T-helper 9 cell (primary cell): ENCODE measurements around the gene CCDC68.

ENCODE experiments used
- DNase-seq: peaks from one replicate; pipeline ENCODE4 v3.0.0-alpha.2; 2020

CCDC68 gene

GRCh38 chr18:54916507-54916906 is 42.8 kb downstream of the CCDC68 start:
- no peak for DNase-seq

GRCh38 chr18:54914816-54915215 is 44.4 kb downstream of the CCDC68 start:
- no peak for DNase-seq

GRCh38 chr18:54911551-54911950 is 47.7 kb downstream of the CCDC68 start:
- no peak for DNase-seq

- no peak for DNase-seq
Measured at GRCh38 chr18:54910161-54910919, 48.9 kb downstream of the CCDC68 start.

DNA sequence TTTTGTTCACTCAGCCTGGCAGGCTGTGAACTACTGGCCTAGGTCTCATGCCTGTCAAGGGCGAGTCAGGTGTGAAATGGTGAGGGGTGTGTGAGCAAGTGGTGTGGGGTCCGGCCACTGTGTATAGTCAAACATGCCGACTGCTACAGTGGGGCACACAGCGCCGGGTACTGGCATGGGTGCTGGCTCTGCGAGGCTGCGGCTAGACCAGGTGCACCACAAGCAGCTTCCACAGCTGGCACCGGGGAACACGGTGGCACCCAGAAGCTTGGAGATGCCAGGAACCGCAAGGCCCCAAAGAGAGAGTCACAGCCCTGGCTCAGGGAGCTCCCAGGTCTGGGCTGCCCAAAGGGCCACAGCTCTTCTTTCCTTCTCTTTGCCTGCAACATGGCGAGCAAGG is 49.7 kb downstream of the CCDC68 start:
- DNase-seq = no peak

- no peak for DNase-seq
Measured at GRCh38 chr18:54906331-54907185, 52.7 kb downstream of the CCDC68 start.

GRCh38 chr18:54905629-54906028 is 53.6 kb downstream of the CCDC68 start:
- no peak for DNase-seq

DNA sequence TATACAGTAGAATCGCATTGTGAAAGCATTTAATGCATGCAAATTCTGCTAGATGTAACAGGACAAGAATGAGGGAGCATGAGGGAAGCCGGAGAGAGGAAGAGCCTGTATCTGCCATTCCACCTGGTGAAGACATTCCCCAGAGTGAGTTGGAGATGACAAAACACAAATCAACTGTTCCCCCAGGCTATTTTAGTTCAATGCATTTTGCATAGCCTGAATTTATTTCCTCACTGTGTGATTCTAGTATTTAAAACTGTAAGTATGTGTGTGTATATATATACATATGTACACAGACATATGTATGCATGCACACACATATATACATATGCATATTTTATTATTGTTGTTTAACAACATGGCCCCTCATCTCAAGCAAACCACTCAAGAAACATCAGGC is 54.7 kb downstream of the CCDC68 start:
- DNase-seq = no peak

DNA sequence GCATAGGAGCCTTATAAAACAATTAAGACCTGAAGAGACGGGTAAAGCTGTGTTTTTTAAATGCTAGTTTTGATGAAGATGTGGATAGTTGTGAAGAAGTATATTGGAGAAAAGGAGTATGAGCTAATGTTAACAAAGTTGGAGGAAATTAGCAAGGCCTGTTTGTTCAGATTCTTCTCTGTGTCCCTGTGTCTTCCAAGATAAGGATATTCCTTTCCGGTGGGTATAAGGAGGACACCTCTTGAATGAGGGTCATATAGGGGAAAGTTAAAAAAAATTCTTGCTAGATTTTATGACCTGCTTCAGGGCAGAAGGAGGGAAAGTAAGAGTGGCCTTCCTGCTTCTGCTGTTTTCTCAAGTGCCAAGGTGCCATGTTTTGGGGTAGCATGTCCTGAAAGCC is 59.0 kb downstream of the CCDC68 start:
- DNase-seq = no peak

DNA sequence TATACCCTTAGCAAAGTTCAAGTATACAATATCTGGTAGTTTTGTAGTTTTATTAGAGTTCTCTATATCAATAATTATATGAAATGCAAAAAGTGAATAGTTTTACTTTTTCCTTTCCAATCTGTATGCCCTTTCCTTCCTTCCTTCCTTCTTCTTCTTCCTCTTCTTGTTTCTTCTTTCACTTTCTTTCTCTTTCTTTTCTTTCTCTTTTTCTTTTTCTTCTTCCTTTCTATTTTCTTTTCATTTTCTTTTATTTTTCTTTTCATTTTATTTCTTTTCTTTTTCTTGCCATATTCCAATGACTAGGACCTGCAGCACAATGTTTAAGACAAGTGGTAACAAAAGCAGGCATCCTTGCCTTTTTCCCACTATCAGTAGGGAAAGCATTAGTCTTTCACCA is 59.8 kb downstream of the CCDC68 start:
- no peak for DNase-seq

DNA sequence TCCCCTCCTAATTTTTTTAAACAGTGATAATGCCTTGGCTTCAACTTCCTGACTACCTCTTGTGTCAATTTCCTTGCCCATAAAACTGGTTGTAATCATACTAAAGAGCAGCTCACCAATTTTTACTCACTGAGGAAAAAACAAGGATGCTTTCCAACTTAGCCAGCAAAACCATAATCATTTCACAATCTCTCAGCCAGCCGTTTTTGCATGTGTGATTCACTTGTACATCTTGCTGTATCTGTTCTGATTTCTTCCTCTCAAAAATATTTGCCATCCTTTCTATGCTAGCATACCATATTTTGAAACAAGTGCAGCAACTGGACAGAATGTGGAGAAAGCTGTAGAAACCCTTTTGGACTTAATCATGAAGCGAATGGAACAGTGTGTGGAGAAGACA is 70.3 kb downstream of the CCDC68 start:
- no peak for DNase-seq

DNA sequence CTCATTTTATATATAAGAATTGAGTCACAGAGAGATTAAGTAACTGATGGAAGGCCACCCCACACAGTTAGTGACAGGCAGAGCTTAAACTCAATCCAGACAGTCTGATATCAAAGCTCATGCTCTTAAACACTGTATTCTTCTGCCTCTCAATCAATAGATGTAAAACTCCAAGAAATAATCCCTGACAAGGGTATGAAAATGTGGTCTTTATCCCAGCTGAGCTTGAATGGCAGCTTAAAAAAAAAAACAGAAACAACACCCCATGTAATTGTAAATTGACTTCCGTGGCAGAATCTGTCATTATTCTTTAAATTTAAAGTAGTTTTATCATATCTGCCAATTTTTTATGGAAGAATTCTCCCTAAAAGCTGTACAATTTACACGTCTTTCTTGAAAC is 70.9 kb downstream of the CCDC68 start:
- DNase-seq = no peak

DNA sequence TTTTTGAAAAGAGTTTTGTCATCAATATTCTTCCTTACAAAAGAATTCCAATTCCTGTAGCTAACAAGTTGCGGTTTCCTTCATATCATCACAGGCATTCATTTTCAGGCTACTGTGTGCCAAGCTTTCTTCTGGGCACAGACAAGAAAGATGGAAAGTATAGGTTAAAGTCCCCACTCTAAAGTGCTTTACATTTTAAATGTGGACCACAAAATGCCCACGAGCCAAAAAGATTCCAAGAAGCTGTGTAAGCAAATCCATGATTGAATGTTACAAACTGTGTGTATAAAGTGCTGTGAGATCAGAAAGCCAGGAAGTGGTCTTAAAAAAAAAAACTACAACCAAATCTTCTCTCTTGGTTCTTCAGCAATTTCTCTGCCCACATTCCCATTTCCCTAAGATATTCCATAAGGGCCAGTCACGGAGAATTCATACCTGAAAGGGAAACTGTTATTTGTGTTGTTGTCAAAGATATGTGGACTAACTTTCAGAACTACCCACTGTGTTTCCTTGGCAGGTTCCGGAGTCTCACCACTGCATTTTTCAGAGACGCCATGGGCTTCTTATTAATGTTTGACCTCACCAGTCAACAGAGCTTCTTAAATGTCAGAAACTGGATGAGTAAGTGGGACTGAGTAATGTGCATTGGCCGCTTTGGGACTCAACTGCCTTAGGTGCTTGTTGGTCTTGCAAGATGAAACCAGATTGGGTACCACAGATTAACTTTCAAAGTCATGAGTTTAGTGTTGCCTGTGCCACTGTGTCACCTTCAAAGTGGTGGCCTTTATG is 75.3 kb downstream of the CCDC68 start:
- DNase-seq = no peak

- no peak for DNase-seq
Measured at GRCh38 chr18:54882318-54882717, 76.9 kb downstream of the CCDC68 start.

- no peak for DNase-seq
Measured at GRCh38 chr18:54881229-54881768, 78.0 kb downstream of the CCDC68 start.

DNA sequence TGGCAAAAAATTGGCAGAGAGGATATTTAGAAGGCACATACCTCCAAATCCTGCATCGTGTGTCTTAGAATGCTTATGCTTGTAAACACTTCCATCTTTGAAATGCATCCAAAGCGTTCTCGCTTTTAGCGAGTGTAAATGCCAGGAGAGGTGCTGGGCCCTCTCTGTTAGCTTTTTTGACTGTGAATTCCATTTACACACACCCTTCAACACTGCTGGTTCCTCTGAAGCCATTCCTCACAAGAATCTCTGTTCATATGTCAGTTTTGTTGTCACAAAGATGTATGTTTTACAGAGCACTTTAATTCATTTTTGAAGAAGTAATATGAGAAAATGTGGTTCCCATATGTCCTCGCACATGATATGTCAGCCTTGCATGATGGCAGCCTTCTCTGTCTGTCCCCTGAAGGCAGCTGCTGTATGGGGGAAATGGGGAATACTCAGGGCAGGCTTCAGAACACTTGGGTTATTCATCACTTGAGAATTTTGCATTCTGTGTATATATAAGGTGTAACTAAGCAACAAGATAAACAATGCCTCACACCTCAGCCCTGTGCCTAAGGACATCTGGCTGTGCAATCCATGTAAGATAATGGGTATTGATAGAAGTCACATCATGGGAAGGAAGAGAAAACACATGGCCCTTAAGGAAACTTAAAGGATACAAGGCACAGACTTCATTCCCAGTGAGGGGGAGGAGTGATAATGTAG is 78.7 kb downstream of the CCDC68 start:
- no peak for DNase-seq

GRCh38 chr18:54879691-54880090 is 79.6 kb downstream of the CCDC68 start:
- no peak for DNase-seq

GRCh38 chr18:54878659-54879358 is 80.5 kb downstream of the CCDC68 start:
- DNase-seq = no peak

- DNase-seq = no peak
Measured at GRCh38 chr18:54878159-54878622, 81.1 kb downstream of the CCDC68 start.

DNA sequence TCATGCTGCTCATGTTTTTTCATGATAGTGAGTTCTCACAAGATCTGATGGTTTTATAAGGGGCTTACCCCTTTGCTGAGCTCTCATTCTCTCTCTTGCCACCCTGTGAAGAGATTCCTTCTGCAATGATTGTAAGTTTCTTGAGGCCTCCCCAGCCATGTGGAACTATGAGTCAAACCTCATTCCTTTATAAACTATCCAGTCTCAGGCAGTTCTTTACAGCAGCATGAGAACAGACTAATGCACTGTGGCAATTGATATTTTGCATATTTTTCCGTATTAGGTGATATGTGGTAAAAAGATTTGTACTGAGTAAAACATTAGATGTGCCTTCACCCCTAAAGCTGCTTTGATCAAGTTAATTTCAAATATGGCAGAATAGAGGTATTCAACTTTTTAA is 82.2 kb downstream of the CCDC68 start:
- no peak for DNase-seq

GRCh38 chr18:54875063-54875462 is 84.2 kb downstream of the CCDC68 start:
- DNase-seq = no peak

GRCh38 chr18:54873884-54874255 is 85.4 kb downstream of the CCDC68 start:
- no peak for DNase-seq
